Muscle of arm (tissue), 12 donors: Measurements from ENCODE around the gene ADGRB2. TPM values are rescaled to one million over a fixed set of nuclear protein-coding genes. Genes with fewer than 3 reads are reported as not detected.

Source experiments
- DNase-seq: peaks from one replicate; pipeline ENCODE4 v3.0.0-alpha.2; 2013
- polyA plus RNA-seq, 12 donors: library from polyadenylated mRNA; unstranded; fragments of 120-200 nt; gene quantifications; one replicate each; pipeline ENCODE4 v1.2.1, GENCODE V29; 2013; ENCODE audit not compliant: insufficient read length in 12 of 12

ADGRB2 gene
- polyA plus RNA-seq, 12 donors, result 9.2 to 28.6 (median 13.4) TPM; not detected in 1

- no peak for DNase-seq
Measured at GRCh38 chr1:31783846-31784245, 19.7 kb upstream of the ADGRB2 start.

GRCh38 chr1:31782421-31783410, 18.6 kb upstream of the ADGRB2 start:
- no peak for DNase-seq

- DNase-seq, result no peak
Measured at GRCh38 chr1:31781756-31782371, 17.7 kb upstream of the ADGRB2 start.

- DNase-seq, result no peak
Measured at GRCh38 chr1:31781138-31781755, 17.1 kb upstream of the ADGRB2 start.

GRCh38 chr1:31780632-31781031, 16.5 kb upstream of the ADGRB2 start:
- no peak for DNase-seq

GRCh38 chr1:31779687-31780086, 15.5 kb upstream of the ADGRB2 start:
- DNase-seq, result no peak

GRCh38 chr1:31778763-31779488, 14.8 kb upstream of the ADGRB2 start:
- DNase-seq, result no peak

GRCh38 chr1:31776516-31776915, 12.4 kb upstream of the ADGRB2 start:
- DNase-seq, result no peak

- DNase-seq, result no peak
Measured at GRCh38 chr1:31776032-31776431, 11.9 kb upstream of the ADGRB2 start.

GRCh38 chr1:31775210-31775999, 11.3 kb upstream of the ADGRB2 start:
- no peak for DNase-seq

- no peak for DNase-seq
Measured at GRCh38 chr1:31774495-31774894, 10.4 kb upstream of the ADGRB2 start.

GRCh38 chr1:31773861-31774260, 9.7 kb upstream of the ADGRB2 start:
- no peak for DNase-seq

- no peak for DNase-seq
Measured at GRCh38 chr1:31772669-31773248, 8.6 kb upstream of the ADGRB2 start.

GRCh38 chr1:31771891-31772668, 7.9 kb upstream of the ADGRB2 start:
- DNase-seq, result no peak

GRCh38 chr1:31769720-31770390, 5.7 kb upstream of the ADGRB2 start:
- DNase-seq, result no peak

GRCh38 chr1:31768939-31769704, 5.0 kb upstream of the ADGRB2 start:
- no peak for DNase-seq

- DNase-seq, result no peak
Measured at GRCh38 chr1:31768407-31768907, 4.3 kb upstream of the ADGRB2 start.

- no peak for DNase-seq
Measured at GRCh38 chr1:31767225-31767624, 3.1 kb upstream of the ADGRB2 start.
